ENCODE results near the gene HMGXB4.

HMGXB4 gene

GRCh38 chr22:35215993-35216392 lies 41.3 kb upstream of the HMGXB4 start:
- no peak overlapping the region for H2AFZ ChIP-seq (ENCODE audit: low read length)
- no peaks in the 10 kb centered on the region for H3K9me2 ChIP-seq (replicated peaks; ENCODE audit: insufficient read depth, low read length)
- no peaks in the 10 kb centered on the region for H3F3A ChIP-seq (ENCODE audit: insufficient read depth, low read length)
- TF ChIP-seq EZH2phosphoT487 (IDR thresholded peaks at IDR 0.05; ENCODE audit: low read length), result no peak
- no peak for TF ChIP-seq EZH2 (optimal IDR thresholded peaks at IDR 0.05; ENCODE audit: low read depth, low read length)
- TF ChIP-seq CTCF (IDR thresholded peaks at IDR 0.05; ENCODE audit: low read length), result no peak
- H3K9me3 ChIP-seq (replicated peaks; ENCODE audit: insufficient read depth, low read length), result no peaks in the 10 kb centered on the region
- no peak overlapping the region for H3K27ac ChIP-seq (ENCODE audit: low read length)
- H4K20me1 ChIP-seq (ENCODE audit: insufficient read depth, low read length), result no peaks in the 10 kb centered on the region
- H3K4me2 ChIP-seq (ENCODE audit: low read depth, low read length), result no peak overlapping the region
- H3K4me3 ChIP-seq (ENCODE audit: low read length), result no peak overlapping the region
- peaks cover 60% of the 10 kb centered on the region for H3K79me2 ChIP-seq (ENCODE audit: low read length)
- H3K36me3 ChIP-seq (replicated peaks; ENCODE audit: insufficient read depth, low read length), result peaks cover 8% of the 10 kb centered on the region; the same call in 1 of the 2 replicates
- DNase-seq, result no peak
- no peaks in the 10 kb centered on the region for H3K4me1 ChIP-seq (ENCODE audit: low read length)
- H3K9ac ChIP-seq (ENCODE audit: low read length), result no peak overlapping the region
- H3K27me3 ChIP-seq (replicated peaks; ENCODE audit: insufficient read depth, low read length), result no peaks in the 10 kb centered on the region

- peaks cover 60% of the 10 kb centered on the region for H3K79me2 ChIP-seq (ENCODE audit: low read length)
- DNase-seq, result no peak
Measured at GRCh38 chr22:35217527-35217926, 39.8 kb upstream of the HMGXB4 start.

GRCh38 chr22:35218079-35218478 lies 39.2 kb upstream of the HMGXB4 start:
- no peaks in the 10 kb centered on the region for H3K9me3 ChIP-seq (replicated peaks; ENCODE audit: insufficient read depth, low read length)

More at GRCh38 chr22:35217527-35217926, 39.8 kb upstream of the HMGXB4 start:
- no peak overlapping the region for H3K4me3 ChIP-seq (ENCODE audit: low read length)
- H3K9me2 ChIP-seq (replicated peaks; ENCODE audit: insufficient read depth, low read length), result no peaks in the 10 kb centered on the region
- no peak overlapping the region for H3K27ac ChIP-seq (ENCODE audit: low read length)
- H3K4me1 ChIP-seq (ENCODE audit: low read length), result no peaks in the 10 kb centered on the region
- H3K36me3 ChIP-seq (replicated peaks; ENCODE audit: insufficient read depth, low read length), result 0 out of 2 replicates have a peak, but pooled peaks cover 2% of the 10 kb centered on the region
- no peaks in the 10 kb centered on the region for H3F3A ChIP-seq (ENCODE audit: insufficient read depth, low read length)
- no peaks in the 10 kb centered on the region for H3K27me3 ChIP-seq (replicated peaks; ENCODE audit: insufficient read depth, low read length)
- H2AFZ ChIP-seq (ENCODE audit: low read length), result no peak overlapping the region
- H3K9ac ChIP-seq (ENCODE audit: low read length), result no peak overlapping the region
- no peaks in the 10 kb centered on the region for H3K9me3 ChIP-seq (replicated peaks; ENCODE audit: insufficient read depth, low read length)
- no peaks in the 10 kb centered on the region for H4K20me1 ChIP-seq (ENCODE audit: insufficient read depth, low read length)
- H3K4me2 ChIP-seq (ENCODE audit: low read depth, low read length), result no peak overlapping the region
- TF ChIP-seq EZH2 (optimal IDR thresholded peaks at IDR 0.05; ENCODE audit: low read depth, low read length) (no peak), CTCF (IDR thresholded peaks at IDR 0.05; ENCODE audit: low read length) (no peak), EZH2phosphoT487 (IDR thresholded peaks at IDR 0.05; ENCODE audit: low read length) (no peak)

More at GRCh38 chr22:35218079-35218478, 39.2 kb upstream of the HMGXB4 start:
- Histone ChIP-seq H3K4me1 (ENCODE audit: low read length) (no peaks in the 10 kb centered on the region), H3K27ac (ENCODE audit: low read length) (no peak overlapping the region), H3K79me2 (ENCODE audit: low read length) (peaks cover 59% of the 10 kb centered on the region), H2AFZ (ENCODE audit: low read length) (no peak overlapping the region), H3K36me3 (replicated peaks; ENCODE audit: insufficient read depth, low read length) (no peaks in the 10 kb centered on the region), H4K20me1 (ENCODE audit: insufficient read depth, low read length) (no peaks in the 10 kb centered on the region), H3K4me2 (ENCODE audit: low read depth, low read length) (no peak overlapping the region), H3K27me3 (replicated peaks; ENCODE audit: insufficient read depth, low read length) (no peaks in the 10 kb centered on the region), H3K9ac (ENCODE audit: low read length) (no peak overlapping the region), H3K4me3 (ENCODE audit: low read length) (no peak overlapping the region), H3F3A (ENCODE audit: insufficient read depth, low read length) (no peaks in the 10 kb centered on the region), H3K9me2 (replicated peaks; ENCODE audit: insufficient read depth, low read length) (no peaks in the 10 kb centered on the region)
- DNase-seq, result no peak
- TF ChIP-seq EZH2 (optimal IDR thresholded peaks at IDR 0.05; ENCODE audit: low read depth, low read length) (no peak), EZH2phosphoT487 (IDR thresholded peaks at IDR 0.05; ENCODE audit: low read length) (no peak), CTCF (IDR thresholded peaks at IDR 0.05; ENCODE audit: low read length) (no peak)

Data from MM.1S (cell line).